Progenitor cell of endocrine pancreas (in vitro differentiated cells): Measurements from ENCODE around the gene MAPK8. TPM values are rescaled to one million over a fixed set of nuclear protein-coding genes. Genes with fewer than 3 reads are reported as not detected.

Experiments used
- DNase-seq: peaks from one replicate; pipeline ENCODE4 v3.0.0; 2021; ENCODE audit warnings: low spot score; ENCODE audit not compliant: unreplicated experiment
- H3K27ac Mint-ChIP-seq: 2 replicates; pipeline ENCODE4 v1.8.0; 2021; ENCODE audit warnings: mild to moderate bottlenecking, moderate library complexity, mixed read lengths
- H3K27me3 Mint-ChIP-seq: 2 replicates; pipeline ENCODE4 v1.8.0; 2021; ENCODE audit warnings: mixed read lengths
- H3K36me3 Mint-ChIP-seq: 2 replicates; pipeline ENCODE4 v1.8.0; 2022; ENCODE audit warnings: mixed read lengths; ENCODE audit not compliant: insufficient read depth
- H3K4me1 Mint-ChIP-seq: 2 replicates; pipeline ENCODE4 v1.8.0; 2021; ENCODE audit warnings: low read depth, mixed read lengths
- H3K4me3 Mint-ChIP-seq: 2 replicates; pipeline ENCODE4 v1.8.0; 2021; ENCODE audit warnings: low read depth, mild to moderate bottlenecking, moderate library complexity, mixed read lengths
- H3K9me3 Mint-ChIP-seq: 2 replicates; pipeline ENCODE4 v1.8.0; 2021; ENCODE audit warnings: low read depth, mixed read lengths
- total RNA-seq: library from RNA; stranded (reverse); gene quantifications from 2 replicates; pipeline ENCODE4 v1.2.1, GENCODE V29; 2021
- TF ChIP-seq, protein P1 (sequence below): fragments of 200-600 bp; sonication (generic); IDR thresholded peaks from one replicate; pipeline ENCODE4 v1.5.0; 2021; ENCODE audit warnings: antibody characterized with exemption, mild to moderate bottlenecking; ENCODE audit not compliant: unreplicated experiment

MAPK8 gene
- total RNA-seq, 1 donor from 2014 or later, result 69.7 TPM

DNA sequence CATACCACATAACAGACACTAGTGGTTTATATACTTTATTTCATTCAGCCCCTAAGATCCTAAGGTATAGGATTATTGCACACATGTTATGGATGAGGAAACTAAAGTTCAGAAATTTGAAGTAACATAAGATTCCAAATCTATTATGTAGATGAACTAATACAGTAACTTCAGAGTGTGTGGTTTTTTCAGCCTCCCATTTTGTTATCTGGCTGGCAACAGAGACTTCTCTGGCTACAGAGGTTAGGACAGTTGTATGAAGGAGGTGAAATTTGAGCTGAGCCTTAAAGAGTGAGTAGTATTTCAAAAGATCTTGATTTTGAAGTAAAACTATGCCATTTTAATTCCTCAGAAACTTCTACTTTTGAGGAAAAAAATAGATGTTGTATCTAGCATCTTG is 125.4 kb downstream of the MAPK8 start:
- DNase-seq, result no peak
- TF ChIP-seq, protein P1, sequence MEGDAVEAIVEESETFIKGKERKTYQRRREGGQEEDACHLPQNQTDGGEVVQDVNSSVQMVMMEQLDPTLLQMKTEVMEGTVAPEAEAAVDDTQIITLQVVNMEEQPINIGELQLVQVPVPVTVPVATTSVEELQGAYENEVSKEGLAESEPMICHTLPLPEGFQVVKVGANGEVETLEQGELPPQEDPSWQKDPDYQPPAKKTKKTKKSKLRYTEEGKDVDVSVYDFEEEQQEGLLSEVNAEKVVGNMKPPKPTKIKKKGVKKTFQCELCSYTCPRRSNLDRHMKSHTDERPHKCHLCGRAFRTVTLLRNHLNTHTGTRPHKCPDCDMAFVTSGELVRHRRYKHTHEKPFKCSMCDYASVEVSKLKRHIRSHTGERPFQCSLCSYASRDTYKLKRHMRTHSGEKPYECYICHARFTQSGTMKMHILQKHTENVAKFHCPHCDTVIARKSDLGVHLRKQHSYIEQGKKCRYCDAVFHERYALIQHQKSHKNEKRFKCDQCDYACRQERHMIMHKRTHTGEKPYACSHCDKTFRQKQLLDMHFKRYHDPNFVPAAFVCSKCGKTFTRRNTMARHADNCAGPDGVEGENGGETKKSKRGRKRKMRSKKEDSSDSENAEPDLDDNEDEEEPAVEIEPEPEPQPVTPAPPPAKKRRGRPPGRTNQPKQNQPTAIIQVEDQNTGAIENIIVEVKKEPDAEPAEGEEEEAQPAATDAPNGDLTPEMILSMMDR, result no peak
- H3K36me3 Mint-ChIP-seq, result peaks cover 11% of the 10 kb centered on the region
- peaks cover 6% of the 10 kb centered on the region for H3K4me1 Mint-ChIP-seq
- no peaks in the 10 kb centered on the region for H3K27me3 Mint-ChIP-seq
- H3K9me3 Mint-ChIP-seq, result no peaks in the 10 kb centered on the region
- no peak overlapping the region for H3K4me3 Mint-ChIP-seq
- no peak overlapping the region for H3K27ac Mint-ChIP-seq

DNA sequence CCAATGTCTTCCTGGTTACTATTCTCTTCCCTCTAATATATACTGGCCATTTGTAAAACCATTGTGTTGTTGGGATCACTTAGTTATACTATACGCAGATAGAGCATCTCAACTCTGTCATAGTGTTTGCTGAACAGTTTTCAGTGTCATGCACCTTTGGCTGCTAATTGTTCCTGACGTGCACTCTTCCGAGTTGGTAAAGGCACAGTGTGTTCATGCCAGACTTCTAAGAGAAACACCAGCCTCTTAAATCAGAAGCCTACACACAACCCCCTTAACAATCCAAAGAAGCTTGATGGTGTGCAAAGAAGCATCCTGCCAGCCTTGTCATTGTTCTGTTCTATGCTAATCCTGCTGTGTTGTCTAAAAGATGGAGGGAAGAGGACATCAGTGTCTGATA is 131.1 kb downstream of the MAPK8 start:
- Mint-ChIP-seq H3K9me3 (no peaks in the 10 kb centered on the region), H3K27me3 (no peaks in the 10 kb centered on the region), H3K4me3 (no peak overlapping the region), H3K36me3 (peaks cover 1% of the 10 kb centered on the region), H3K27ac (peak overlapping the region; percentile 7), H3K4me1 (peaks cover 14% of the 10 kb centered on the region)
- DNase-seq, result no peak
- TF ChIP-seq, protein P1, result no peak

DNA sequence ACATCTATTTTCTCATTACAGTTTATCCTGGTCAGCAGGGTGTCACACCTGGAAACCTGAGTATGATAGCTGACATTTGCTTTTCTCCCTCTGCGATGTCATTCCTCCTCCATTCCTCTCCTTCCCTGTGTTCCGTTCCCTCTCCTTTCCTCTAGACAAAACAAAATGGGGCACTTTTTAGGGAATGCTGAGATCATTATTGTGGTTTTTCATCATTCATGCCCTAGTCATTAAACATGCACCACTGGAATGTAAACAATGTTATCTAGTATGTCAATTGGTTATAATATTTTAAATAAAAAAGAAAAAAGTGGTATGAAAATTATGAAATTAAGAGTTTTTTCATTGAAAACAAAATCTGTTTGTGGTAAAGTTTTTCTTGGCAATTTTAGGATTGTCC is 132.6 kb downstream of the MAPK8 start:
- Mint-ChIP-seq H3K27ac (peak overlapping the region; percentile 2), H3K9me3 (no peaks in the 10 kb centered on the region), H3K4me1 (peaks cover 14% of the 10 kb centered on the region), H3K27me3 (no peaks in the 10 kb centered on the region), H3K4me3 (no peak overlapping the region), H3K36me3 (no peaks in the 10 kb centered on the region)
- DNase-seq, result no peak
- TF ChIP-seq, protein P1, result no peak

DNA sequence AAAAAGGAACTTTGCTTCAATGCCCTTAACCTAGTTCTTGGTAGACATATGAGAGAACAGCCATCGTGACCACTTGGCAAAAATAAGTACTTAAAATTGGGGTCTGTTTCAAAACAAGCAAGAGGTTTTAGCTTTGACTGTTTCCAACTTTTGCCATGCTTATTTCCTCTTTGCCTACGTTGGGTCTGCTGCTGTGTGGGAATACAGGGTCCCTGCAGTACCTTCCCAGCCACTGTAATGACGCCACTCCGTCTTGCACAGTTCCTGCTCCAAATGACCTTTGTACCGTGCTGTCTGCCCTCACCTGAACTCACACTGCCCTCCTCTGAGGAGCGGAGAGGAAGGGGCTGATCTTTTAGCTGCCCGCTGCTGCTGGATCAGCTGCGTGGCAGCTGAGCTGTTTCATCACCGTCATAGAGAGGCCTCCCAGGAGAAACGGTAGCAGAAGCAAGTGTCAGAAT is 133.1 kb downstream of the MAPK8 start:
- no peak overlapping the region for H3K4me3 Mint-ChIP-seq
- peaks cover 14% of the 10 kb centered on the region for H3K4me1 Mint-ChIP-seq
- no peak overlapping the region for H3K27ac Mint-ChIP-seq

DNA sequence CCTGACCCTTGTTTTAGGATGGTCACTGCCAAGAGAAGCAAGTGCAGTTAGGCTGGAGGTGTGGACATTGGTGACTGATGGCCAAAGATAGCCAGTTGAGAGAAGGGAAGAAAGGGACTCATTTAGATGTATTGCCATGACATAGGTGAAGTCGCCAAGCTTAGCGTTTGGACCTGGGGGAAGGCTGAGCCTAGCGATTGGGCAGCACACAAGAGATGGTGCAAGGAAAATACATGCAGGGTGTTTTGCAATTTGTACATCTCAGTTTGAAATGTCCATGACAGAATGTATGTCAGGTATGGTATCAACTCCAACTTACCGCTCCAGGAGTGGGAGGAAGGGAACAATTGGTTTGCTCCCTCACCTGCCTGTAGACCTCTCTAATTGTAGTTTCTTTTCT is 134.3 kb downstream of the MAPK8 start:
- TF ChIP-seq, protein P1, result no peak
- peaks cover 16% of the 10 kb centered on the region for H3K4me1 Mint-ChIP-seq

More for the DNA sequence above, 133.1 kb downstream of the MAPK8 start:
- Mint-ChIP-seq H3K36me3 (no peaks in the 10 kb centered on the region), H3K27me3 (no peaks in the 10 kb centered on the region), H3K9me3 (no peaks in the 10 kb centered on the region)
- TF ChIP-seq, protein P1, result no peak
- DNase-seq, result peak; percentile 45

More for the DNA sequence above, 134.3 kb downstream of the MAPK8 start:
- DNase-seq, result no peak
- Mint-ChIP-seq H3K36me3 (no peaks in the 10 kb centered on the region), H3K27ac (no peak overlapping the region), H3K4me3 (no peak overlapping the region), H3K27me3 (no peaks in the 10 kb centered on the region), H3K9me3 (no peaks in the 10 kb centered on the region)
